ENCODE data around the gene SLC18A2. TPM values are rescaled to one million over a fixed set of nuclear protein-coding genes. Genes with fewer than 3 reads are reported as not detected.

Gene SLC18A2
- total RNA-seq, 4 donors from 2014 or later = 0.27 to 0.75 (median 0.64) TPM; not detected in 1

- Histone ChIP-seq H3K36me3 (no peaks in the 10 kb centered on the region), H3K4me1 (no peaks in the 10 kb centered on the region), H3K9me3 (no peaks in the 10 kb centered on the region), H3K4me3 (no peak overlapping the region), H3K27me3 (peaks cover 25% of the 10 kb centered on the region), H3K27ac (no peak overlapping the region)
- TF ChIP-seq POLR2A (IDR thresholded peaks at IDR 0.05) (no peak), POLR2AphosphoS5 (IDR thresholded peaks at IDR 0.05) (no peak), EP300 (IDR thresholded peaks at IDR 0.05; ENCODE audit: low read depth) (no peak), CTCF (IDR thresholded peaks at IDR 0.05) (no peak)
- in situ Hi-C loops (cut with MboI; ENCODE audit: low pct_ligation_motif_present in 1 of 4, low pct_unique_long_range_greater_than_20kb in 1 of 4, low sequenced_read_pairs in 3 of 4) = no loop called here
- 54 to 61% methylated on average over 4 to 7 of the region's 7 CpGs for WGBS, 2 donors (ENCODE audit: low coverage in 1 of 2)
- intact Hi-C loops (cut with DNase I; ENCODE audit: low total_unique reads) = no loop called here
- no peak for DNase-seq
Measured at GRCh38 chr10:117250411-117250810, 9.5 kb downstream of the SLC18A2 start.

- no peak overlapping the region for H3K27ac ChIP-seq
- no peaks in the 10 kb centered on the region for H3K36me3 ChIP-seq
- 67 to 83% methylated on average over 1 to 9 of the region's 9 CpGs for WGBS, 2 donors (ENCODE audit: low coverage in 1 of 2)
- no peak for TF ChIP-seq EP300 (IDR thresholded peaks at IDR 0.05; ENCODE audit: low read depth)
- TF ChIP-seq POLR2AphosphoS5 (IDR thresholded peaks at IDR 0.05) = no peak
- no peak for TF ChIP-seq POLR2A (IDR thresholded peaks at IDR 0.05)
- TF ChIP-seq CTCF (IDR thresholded peaks at IDR 0.05) = no peak
- H3K27me3 ChIP-seq = peaks cover 17% of the 10 kb centered on the region
- intact Hi-C loops (cut with DNase I; ENCODE audit: low total_unique reads) = no loop called here
- H3K4me3 ChIP-seq = no peak overlapping the region
- no peaks in the 10 kb centered on the region for H3K4me1 ChIP-seq
- in situ Hi-C loops (cut with MboI; ENCODE audit: low pct_ligation_motif_present in 1 of 4, low pct_unique_long_range_greater_than_20kb in 1 of 4, low sequenced_read_pairs in 3 of 4) = no loop called here
- DNase-seq = no peak
- no peaks in the 10 kb centered on the region for H3K9me3 ChIP-seq
Measured at GRCh38 chr10:117253908-117254307, 13.0 kb downstream of the SLC18A2 start.

- H3K27me3 ChIP-seq = peaks cover 20% of the 10 kb centered on the region
- WGBS, 2 donors (ENCODE audit: low coverage in 1 of 2) = 73% methylated on average over 9 of the region's 9 CpGs; no CpG with 5 or more reads in 1 of the 2 donors
- TF ChIP-seq EP300 (IDR thresholded peaks at IDR 0.05; ENCODE audit: low read depth) = no peak
- no peak for TF ChIP-seq POLR2AphosphoS5 (IDR thresholded peaks at IDR 0.05)
- TF ChIP-seq POLR2A (IDR thresholded peaks at IDR 0.05) = no peak
- no peak for TF ChIP-seq CTCF (IDR thresholded peaks at IDR 0.05)
Measured at GRCh38 chr10:117254338-117254737, 13.4 kb downstream of the SLC18A2 start.

GRCh38 chr10:117254774-117255735 lies 14.1 kb downstream of the SLC18A2 start:
- Histone ChIP-seq H3K36me3 (no peaks in the 10 kb centered on the region), H3K4me3 (no peak overlapping the region), H3K4me1 (no peaks in the 10 kb centered on the region), H3K27me3 (peaks cover 23% of the 10 kb centered on the region), H3K27ac (no peak overlapping the region), H3K9me3 (no peaks in the 10 kb centered on the region)
- TF ChIP-seq POLR2AphosphoS5 (IDR thresholded peaks at IDR 0.05) = no peak
- TF ChIP-seq EP300 (IDR thresholded peaks at IDR 0.05; ENCODE audit: low read depth) = no peak
- no peak for TF ChIP-seq CTCF (IDR thresholded peaks at IDR 0.05)
- TF ChIP-seq POLR2A (IDR thresholded peaks at IDR 0.05) = no peak
- no peak for DNase-seq
- in situ Hi-C loops (cut with MboI; ENCODE audit: low pct_ligation_motif_present in 1 of 4, low pct_unique_long_range_greater_than_20kb in 1 of 4, low sequenced_read_pairs in 3 of 4) (no loop called here), intact Hi-C loops (cut with DNase I; ENCODE audit: low total_unique reads) (no loop called here)
- 80 to 81% methylated on average over 4 to 26 of the region's 26 CpGs for WGBS, 2 donors (ENCODE audit: low coverage in 1 of 2)

More at GRCh38 chr10:117254338-117254737, 13.4 kb downstream of the SLC18A2 start:
- no peaks in the 10 kb centered on the region for H3K36me3 ChIP-seq
- H3K4me1 ChIP-seq = no peaks in the 10 kb centered on the region
- no peak overlapping the region for H3K4me3 ChIP-seq
- DNase-seq = no peak
- in situ Hi-C loops (cut with MboI; ENCODE audit: low pct_ligation_motif_present in 1 of 4, low pct_unique_long_range_greater_than_20kb in 1 of 4, low sequenced_read_pairs in 3 of 4) (no loop called here), intact Hi-C loops (cut with DNase I; ENCODE audit: low total_unique reads) (no loop called here)
- H3K27ac ChIP-seq = no peak overlapping the region
- no peaks in the 10 kb centered on the region for H3K9me3 ChIP-seq

Data from transverse colon (tissue), 4 donors.